ENCODE measurements around the gene GALNT2.

The GALNT2 gene

GRCh38 chr1:230195199-230195598, 128.2 kb downstream of the GALNT2 start:
- no peak for DNase-seq

DNA sequence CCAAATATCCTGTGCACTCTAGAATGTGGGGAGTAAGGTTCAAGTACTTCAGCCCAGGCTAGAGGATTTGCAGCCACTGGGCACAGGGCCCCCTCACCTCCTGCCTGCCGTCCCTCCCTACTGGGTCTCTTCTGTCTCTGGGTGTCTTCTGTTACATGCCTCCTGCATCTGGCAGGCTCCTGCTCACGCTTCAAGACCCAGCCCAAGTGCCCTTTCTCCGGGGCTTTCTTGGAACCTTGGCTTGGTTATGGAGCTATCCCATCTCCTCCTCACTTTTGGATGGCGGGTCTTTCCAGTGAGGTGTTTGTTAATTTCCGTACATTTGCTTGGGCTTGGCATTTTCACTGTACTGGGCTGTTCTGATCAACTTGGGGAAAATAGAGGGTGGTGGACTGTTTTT, 129.0 kb downstream of the GALNT2 start:
- no peak for DNase-seq

DNA sequence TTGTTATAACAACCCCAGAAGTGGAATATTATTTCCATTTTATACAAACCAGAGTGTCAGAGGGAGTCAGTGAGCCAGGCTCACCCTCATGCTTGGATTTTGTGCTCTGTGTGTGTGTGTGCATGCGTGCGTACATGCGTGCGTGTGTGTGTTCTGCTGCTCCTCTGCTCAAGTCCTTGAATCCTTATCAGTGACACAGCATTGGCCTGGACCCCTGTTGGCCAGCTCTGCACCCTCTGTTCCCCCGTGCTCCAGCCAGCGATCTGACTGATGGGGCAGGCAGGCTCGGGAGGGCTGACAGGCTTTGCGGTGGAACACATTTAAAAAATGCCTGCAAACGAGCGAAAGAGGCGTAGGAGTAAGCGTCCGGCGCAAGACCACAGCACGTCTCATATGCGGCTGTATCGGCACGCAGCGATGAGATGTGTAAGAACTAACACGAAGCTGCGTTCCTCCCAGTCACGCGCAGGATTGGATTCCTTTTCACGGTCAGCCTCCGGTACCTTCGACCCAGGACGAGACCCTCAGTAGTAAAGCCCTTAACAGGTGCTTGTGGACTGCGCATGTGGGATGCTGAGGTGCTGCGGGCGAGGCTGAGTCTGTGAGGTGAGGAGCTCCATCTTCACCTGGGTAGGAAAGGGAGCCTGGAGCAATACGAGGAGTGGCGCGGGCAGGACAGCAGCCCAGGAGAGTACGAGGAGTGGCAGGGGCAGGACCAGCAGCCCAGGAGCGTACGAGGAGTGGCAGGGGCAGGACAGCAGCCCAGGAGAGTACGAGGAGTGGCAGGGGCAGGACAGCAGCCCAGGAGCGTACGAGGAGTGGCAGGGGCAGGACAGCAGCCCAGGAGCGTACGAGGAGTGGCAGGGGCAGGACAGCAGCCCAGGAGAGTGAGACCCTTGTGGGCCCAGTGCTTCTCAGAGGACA, 130.9 kb downstream of the GALNT2 start:
- no peak for DNase-seq

DNA sequence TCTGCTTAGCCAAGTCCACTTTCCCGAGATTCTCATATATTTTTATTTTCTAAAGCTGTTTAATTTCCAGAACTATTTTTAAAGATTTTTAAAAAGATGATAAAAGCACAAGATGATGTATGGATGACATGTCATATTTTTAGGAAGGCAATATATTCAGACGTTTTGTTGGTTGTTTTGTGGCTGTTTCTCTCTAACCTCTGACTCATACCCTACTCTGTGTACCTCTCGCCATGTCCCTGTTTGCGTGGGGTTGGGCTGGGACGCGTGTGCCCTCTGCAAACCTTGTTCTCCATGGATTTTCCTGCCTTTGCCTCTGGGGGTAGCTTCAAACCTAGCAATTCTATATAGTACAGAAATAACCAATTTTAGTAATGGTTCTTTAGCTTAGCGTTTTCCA, 132.0 kb downstream of the GALNT2 start:
- DNase-seq = no peak

DNA sequence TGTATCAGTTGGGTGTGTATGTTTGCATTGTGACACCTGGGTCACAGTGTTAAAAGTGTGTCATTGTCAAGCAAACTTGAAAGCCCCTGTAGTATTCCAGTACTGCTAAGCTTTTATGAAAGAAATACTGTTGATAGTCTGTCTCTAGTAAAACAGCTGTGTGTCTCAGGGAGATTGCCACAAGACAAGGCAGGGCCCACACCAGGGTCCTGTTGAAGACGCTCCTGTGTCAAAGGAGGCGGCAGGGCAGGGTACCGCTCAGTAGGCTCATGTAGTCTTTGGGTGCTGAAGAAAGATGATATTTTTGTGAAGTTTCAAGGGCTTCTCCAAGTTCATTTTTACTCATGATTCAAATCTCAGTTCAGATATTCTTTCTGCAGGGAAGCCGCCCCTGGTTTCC, 132.5 kb downstream of the GALNT2 start:
- DNase-seq = no peak

DNA sequence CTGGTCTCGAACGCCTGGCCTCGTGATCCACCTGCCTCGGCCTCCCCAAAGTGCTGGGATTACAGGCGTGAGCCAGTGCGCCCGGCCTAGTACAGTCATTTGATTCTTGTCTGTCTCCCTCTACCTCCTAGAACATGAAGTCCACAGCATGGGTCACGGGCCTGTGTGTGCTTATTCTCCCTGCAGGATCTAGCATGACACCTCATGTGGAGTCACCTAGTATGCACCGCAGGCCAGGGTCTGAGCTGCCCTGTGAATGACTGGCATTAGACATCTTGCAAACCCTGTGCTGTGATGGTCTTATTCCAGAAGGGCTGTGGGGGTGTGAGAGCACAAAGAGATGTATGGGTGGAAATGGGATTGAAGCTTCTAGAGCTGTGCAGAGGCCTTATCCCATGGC, 133.2 kb downstream of the GALNT2 start:
- DNase-seq = no peak

DNA sequence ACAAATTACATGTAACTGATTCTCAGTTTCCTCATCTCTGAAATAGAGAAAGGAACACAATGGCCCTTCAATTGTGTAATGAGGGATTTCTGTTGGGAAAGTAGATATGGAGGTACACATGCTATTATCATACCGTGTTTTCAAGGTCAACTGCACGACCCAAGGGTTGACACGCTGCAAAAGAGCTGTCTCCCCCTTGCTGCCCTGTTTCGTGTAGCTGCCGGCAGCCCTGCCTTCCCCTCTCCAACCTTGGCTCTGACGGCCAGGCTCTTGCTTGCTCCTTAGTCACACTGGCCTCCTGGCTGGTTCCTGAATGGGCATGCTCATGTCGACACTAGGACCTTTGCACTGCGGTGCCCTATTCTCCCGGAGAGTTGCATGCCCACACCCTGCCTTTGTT, 134.4 kb downstream of the GALNT2 start:
- no peak for DNase-seq

DNA sequence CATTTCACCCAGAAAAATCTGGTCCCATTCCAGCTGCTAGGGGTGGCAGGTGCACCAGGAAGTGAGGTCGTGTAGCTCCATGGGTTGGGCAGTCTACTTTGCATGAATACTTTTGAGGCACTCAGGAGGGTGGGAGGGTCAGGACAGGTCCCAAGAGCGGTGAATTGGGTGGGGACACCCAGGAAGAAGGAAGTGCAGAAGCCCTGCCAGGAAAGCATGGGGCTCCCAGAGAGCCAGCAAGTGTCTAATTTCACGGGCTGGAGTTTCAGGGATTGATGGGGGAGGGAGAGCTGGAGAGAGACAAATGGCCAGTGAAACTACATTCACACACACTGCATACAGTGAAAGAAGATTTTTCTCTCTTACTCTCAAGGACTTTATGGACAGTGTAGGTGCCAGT, 137.8 kb downstream of the GALNT2 start:
- DNase-seq = no peak

GRCh38 chr1:230205719-230206198, 138.7 kb downstream of the GALNT2 start:
- no peak for DNase-seq

GRCh38 chr1:230206207-230206606, 139.2 kb downstream of the GALNT2 start:
- no peak for DNase-seq

DNA sequence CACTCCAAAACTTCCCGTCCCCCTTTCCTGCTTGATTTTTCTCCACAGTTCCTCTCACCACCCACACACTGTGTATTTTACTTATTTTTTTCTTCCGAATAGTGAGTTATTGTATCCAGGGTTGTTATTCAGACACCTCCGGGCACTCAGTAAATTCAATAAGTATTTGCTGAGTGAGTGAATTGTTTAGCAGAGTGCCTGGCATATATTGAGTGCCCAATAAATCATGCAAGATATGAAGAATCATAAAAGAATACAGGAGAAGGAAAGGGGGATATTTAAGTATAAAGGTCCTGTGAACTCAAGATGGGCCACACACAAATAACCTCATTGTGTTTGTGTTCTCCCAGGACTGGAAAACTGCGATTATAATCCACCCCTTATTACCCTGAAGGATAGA, 139.9 kb downstream of the GALNT2 start:
- no peak for DNase-seq

DNA sequence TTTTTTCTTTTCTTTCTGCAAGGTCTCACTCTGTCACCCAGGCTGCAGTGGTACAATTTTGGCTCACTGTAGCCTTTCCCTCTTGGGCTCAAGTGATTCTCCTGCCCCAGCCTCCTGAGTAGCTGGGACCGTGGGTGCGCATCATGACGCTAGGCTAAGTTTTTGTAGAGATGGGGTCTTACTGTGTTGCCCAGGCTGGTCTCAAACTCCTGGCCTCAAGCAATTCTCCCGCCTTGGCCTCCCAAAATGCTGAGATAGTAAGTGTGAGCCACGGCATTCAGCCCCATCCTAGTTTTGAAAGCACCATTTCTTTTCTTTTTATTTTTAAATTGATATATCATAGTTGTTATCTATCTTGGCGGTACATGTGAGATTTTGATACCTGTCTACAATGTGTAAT, 140.6 kb downstream of the GALNT2 start:
- no peak for DNase-seq

DNA sequence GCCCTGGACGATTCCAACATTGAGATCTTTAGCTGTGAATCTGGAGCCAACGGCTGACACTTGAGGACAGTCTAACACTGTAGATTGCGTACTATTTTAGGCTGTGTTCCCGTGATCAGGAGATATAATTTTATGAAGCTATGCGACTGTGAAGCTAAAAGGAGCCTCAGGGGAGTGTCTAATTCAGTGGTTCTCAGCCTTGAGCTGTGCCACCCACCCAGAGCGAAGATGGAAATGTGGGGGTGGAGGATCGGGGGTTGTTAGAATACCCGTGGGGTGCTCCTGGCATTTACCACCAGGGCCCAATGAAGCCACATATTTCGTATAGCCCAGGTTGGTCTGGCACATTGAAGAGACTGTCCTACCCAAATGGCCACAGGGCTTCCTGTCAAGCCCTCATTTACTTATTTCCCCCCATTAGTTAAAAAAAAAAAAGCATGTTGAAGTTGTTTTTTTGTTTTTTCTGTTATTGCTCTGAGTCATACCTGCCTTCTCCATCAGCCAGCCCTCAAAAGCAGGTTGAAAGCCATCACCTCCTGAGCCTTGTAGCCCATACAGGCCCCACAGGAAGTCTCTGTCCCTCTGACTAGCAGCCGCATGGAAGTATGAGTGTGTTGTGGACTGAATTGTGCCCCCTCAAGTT, 141.7 kb downstream of the GALNT2 start:
- DNase-seq = no peak

DNA sequence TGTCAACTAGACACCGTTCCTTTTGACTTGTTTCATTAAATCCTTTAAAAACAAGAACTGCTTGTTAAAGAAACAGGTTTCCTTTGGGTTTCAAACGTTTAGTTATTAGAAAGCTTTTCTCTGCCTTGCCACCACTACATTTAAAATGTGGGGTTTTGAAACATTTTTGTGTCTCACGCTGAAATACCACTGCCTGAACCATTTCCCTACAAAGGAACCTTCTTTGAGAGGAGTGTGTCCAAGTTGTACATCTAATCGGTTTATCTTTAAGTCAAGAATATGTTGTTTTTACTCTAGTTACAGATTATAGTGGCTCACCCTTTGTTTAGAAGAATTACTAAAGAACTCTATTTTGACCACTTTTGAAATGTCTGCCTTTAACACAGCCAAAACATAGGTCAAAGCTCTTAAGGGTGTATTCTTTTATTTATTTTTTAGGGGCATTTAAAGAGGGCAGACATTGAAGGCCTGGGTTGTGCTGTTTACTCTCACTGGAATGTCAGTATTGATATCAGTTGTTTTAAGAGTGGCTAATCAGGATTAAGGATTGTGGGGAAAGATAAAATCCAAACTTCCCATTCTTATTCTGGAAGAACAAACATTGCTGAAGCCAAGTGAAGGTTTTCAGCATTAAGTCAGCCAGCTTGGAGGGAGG, 143.4 kb downstream of the GALNT2 start:
- no peak for DNase-seq

GRCh38 chr1:230210981-230211336, 143.9 kb downstream of the GALNT2 start:
- no peak for DNase-seq

DNA sequence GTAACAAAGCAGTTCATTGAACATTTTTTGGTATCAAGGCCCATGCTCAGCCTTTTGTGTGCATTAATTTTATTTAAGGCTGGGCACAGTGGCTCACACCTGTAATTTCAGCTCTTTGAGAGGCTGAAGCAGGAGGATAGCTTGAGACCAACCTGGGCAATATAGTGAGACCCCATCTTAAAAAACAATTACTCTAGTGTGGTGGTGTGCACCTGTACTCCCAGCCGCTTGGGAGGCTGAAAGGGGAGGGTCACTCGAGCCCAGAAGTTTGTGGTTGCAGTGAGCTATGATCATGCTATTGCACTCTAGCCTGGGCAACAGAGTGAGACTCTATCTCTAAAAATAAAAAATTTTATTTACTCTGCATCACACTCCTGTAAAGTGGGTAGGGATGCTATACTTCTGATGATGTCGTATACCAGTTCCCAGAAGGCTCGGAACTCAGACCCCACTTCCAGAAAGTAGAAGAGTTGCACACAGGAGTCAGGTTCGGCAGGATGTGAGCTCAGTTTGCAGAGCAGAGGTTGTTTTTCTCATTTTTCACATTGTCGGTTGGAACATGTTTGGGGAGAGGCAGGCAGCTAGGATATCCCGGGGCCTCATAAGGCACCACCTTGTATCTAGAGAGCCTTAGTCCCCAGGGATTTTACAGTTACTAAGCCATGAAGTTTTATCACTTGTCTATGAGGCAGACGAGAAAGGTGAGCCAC, 144.6 kb downstream of the GALNT2 start:
- DNase-seq = no peak

- no peak for DNase-seq
Measured at GRCh38 chr1:230212405-230212936, 145.4 kb downstream of the GALNT2 start.

- DNase-seq = no peak
Measured at GRCh38 chr1:230215031-230215430, 148.0 kb downstream of the GALNT2 start.

DNA sequence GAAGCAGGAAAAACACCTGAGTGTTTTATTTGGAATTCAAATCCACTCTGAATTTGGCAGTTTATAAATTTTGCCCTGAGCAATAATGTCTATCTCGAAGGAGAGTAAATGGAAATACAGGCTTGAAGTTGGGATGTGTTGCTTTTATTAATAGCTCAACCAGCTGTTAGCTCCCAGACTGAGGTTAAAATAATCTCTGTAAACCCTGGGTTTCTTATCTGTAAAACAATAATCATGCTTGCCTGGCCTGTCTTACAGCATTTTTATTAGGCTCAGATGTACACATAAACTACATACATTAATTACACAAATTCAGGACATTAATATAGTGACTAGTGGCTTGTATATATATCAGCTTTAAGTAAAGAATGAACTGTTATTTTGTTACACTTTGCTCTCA, 148.5 kb downstream of the GALNT2 start:
- DNase-seq = no peak

- DNase-seq = no peak
Measured at GRCh38 chr1:230216896-230217295, 149.9 kb downstream of the GALNT2 start.

DNA sequence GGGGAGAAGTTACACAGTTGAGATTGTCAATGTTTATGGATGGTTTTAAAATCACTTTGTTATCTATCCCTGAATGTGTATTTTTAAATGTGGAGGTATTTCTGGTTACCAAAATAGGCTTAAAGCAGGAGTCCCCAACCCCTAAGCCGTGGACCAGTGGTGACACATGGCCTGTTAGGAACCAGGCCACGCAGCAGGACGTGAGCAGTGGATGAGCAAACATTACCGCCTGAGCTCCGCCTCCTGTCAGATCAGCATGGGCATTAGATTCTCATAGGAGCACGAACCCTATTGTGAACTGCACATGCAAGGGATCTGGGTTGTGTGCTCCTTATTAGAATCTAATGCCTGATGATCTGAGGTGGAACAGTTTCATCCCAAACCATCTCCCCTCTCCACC, 151.6 kb downstream of the GALNT2 start:
- DNase-seq = no peak

DNA sequence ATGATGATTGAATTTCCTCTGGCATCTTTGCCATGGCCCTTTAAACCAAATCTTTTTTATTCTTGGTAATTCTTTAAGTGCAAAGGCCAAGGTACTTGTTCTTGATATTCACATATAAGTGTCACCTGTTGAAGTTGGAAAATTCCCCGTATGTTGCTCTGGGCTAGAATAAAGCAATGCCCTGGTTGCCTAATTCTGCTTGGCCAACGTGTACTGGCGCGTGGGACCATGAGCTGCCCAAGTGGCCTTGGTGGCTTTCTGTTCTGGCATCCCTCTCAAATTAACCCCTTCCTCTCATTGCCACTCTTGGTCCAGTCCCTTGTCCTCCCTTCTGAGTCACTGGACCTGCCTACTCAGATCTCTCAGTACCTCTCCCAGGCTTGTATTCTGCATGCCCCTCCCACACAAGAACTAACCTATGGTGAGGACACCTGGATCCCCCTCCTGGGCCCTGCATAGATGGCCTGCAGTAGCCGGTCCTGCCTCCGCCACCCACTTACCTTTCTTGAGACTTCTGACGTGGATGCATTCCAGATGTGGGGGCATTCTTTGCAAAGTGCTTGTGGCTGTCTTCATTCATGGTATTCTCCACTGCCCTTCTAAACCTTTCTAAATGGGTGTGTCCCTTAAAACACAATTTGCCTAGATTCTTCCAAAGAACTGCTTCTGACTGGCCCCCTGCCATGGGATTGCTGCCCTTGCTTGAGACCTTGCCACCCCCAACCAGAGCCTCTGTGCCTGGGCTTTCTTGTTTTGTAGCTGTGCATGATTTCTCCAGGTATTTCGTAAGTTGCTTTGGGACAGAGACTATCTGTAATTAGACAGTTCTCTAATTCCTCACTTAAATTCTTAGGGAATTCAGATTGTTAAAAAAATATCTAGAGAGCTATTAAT, 152.4 kb downstream of the GALNT2 start:
- DNase-seq = no peak
